Measurements from ENCODE around the gene TRIM17. TPM values are rescaled to one million over a fixed set of nuclear protein-coding genes. Genes with fewer than 3 reads are reported as not detected.

The TRIM17 gene
- polyA plus RNA-seq, 1 of the 3 experiments (the other 2 are of a cell fraction): 1.6 TPM

GRCh38 chr1:228366062-228366865 is 50.4 kb downstream of the TRIM17 start:
- 78% methylated on average over 5 of the region's 23 CpGs for WGBS (ENCODE audit: low lambda C conversion rate)
- no peak for DNase-seq
- H3K27me3 ChIP-seq (ENCODE audit: insufficient read depth): no peaks in the 10 kb centered on the region
- no peaks in the 10 kb centered on the region for H3K9me2 ChIP-seq
- POLR2A ChIA-PET: interaction anchor here (0.8 kb wide), 1 partner anchor 91 kb away, joined by 3 read pairs; a partner anchor contains a TSS
- H4K20me1 ChIP-seq (ENCODE audit: insufficient read depth): no peaks in the 10 kb centered on the region
- no peaks in the 10 kb centered on the region for H3K79me2 ChIP-seq (ENCODE audit: insufficient read depth)
- H3K4me1 ChIP-seq (ENCODE audit: control insufficient read depth in 1 of 2, insufficient read depth in 2 of 2, low read depth in 1 of 2, low read length in 1 of 2): no peaks in the 10 kb centered on the region; a peak in 1 of 4 replicates
- CTCF ChIA-PET: interaction anchor here (1.4 kb wide), 1 partner anchor 12 kb away, joined by 5 read pairs; no protein-coding TSS in a partner anchor
- TF ChIP-seq CTCF (IDR thresholded peaks at IDR 0.05) (no peak), ELF1 (IDR thresholded peaks at IDR 0.05) (no peak), GATA2 (CRISPR knock-in tag; IDR thresholded peaks at IDR 0.05) (no peak), FOXM1 (IDR thresholded peaks at IDR 0.05; ENCODE audit: low read depth) (no peak), RXRA (IDR thresholded peaks at IDR 0.05; ENCODE audit: borderline replicate concordance, low read depth) (no peak)
- no peak overlapping the region for H3K27ac ChIP-seq (ENCODE audit: low read depth in 2 of 2, low read length in 1 of 2)
- no peak overlapping the region for H2AFZ ChIP-seq (ENCODE audit: low read depth)
- no peak overlapping the region for H3K4me2 ChIP-seq
- no peaks in the 10 kb centered on the region for H3K36me3 ChIP-seq (replicated peaks in 1 of 2; ENCODE audit: control insufficient read depth in 1 of 2, insufficient read depth in 2 of 2, low read length in 1 of 2)
- H3K9ac ChIP-seq: no peak overlapping the region
- no peak overlapping the region for H3K4me3 ChIP-seq (ENCODE audit: low read depth in 2 of 2, low read length in 1 of 2)
- H3K9me3 ChIP-seq: no peaks in the 10 kb centered on the region
- no peaks in the 10 kb centered on the region for H3F3A ChIP-seq (replicated peaks; ENCODE audit: insufficient read depth)

- no peaks in the 10 kb centered on the region for H3K79me2 ChIP-seq (ENCODE audit: insufficient read depth)
- ChIA-PET CTCF (no interaction called here), POLR2A (interaction anchor here (0.8 kb wide), 1 partner anchor 92 kb away, joined by 3 read pairs; a partner anchor contains a TSS)
- H3K27ac ChIP-seq (ENCODE audit: low read depth in 2 of 2, low read length in 1 of 2): no peak overlapping the region
- no peaks in the 10 kb centered on the region for H3F3A ChIP-seq (replicated peaks; ENCODE audit: insufficient read depth)
- peaks cover 0 to 3% of the 10 kb centered on the region in 2 experiments; a peak in 1 of 4 replicates for H3K4me1 ChIP-seq (ENCODE audit: control insufficient read depth in 1 of 2, insufficient read depth in 2 of 2, low read depth in 1 of 2, low read length in 1 of 2)
- H2AFZ ChIP-seq (ENCODE audit: low read depth): no peak overlapping the region
- no peaks in the 10 kb centered on the region for H3K9me3 ChIP-seq
- no peaks in the 10 kb centered on the region for H3K27me3 ChIP-seq (ENCODE audit: insufficient read depth)
- no peak overlapping the region for H3K9ac ChIP-seq
- H3K4me2 ChIP-seq: no peak overlapping the region
- TF ChIP-seq CHD2 (IDR thresholded peaks at IDR 0.05; ENCODE audit: low read length, partially characterized antibody) (no peak), FOXM1 (IDR thresholded peaks at IDR 0.05; ENCODE audit: low read depth) (no peak), GABPA (IDR thresholded peaks at IDR 0.05; ENCODE audit: low read depth) (no peak), MXI1 (IDR thresholded peaks at IDR 0.05; ENCODE audit: low read depth, low read length) (no peak), NRF1 (IDR thresholded peaks at IDR 0.05; ENCODE audit: low read depth, low read length) (no peak), NFIC (IDR thresholded peaks at IDR 0.05; ENCODE audit: borderline replicate concordance) (no peak), RFX5 (IDR thresholded peaks at IDR 0.05; ENCODE audit: low read length) (no peak), TAF1 (IDR thresholded peaks at IDR 0.05; ENCODE audit: borderline replicate concordance, low read depth, low read length) (no peak), TCF12 (IDR thresholded peaks at IDR 0.05) (no peak), YY1 (IDR thresholded peaks at IDR 0.05; ENCODE audit: low read depth) (no peak), MEF2A (IDR thresholded peaks at IDR 0.05; ENCODE audit: borderline replicate concordance, low read depth) (no peak), CTCF (IDR thresholded peaks at IDR 0.05) (no peak)
- H3K9me2 ChIP-seq: no peaks in the 10 kb centered on the region
- H3K36me3 ChIP-seq (replicated peaks in 1 of 2; ENCODE audit: control insufficient read depth in 1 of 2, insufficient read depth in 2 of 2, low read length in 1 of 2): no peaks in the 10 kb centered on the region
- no peak for DNase-seq
- H4K20me1 ChIP-seq (ENCODE audit: insufficient read depth): no peaks in the 10 kb centered on the region
- WGBS (ENCODE audit: low lambda C conversion rate): 62% methylated on average over 11 of the region's 20 CpGs
- no peak overlapping the region for H3K4me3 ChIP-seq (ENCODE audit: low read depth in 2 of 2, low read length in 1 of 2)
Observed at GRCh38 chr1:228365271-228366061, 51.2 kb downstream of the TRIM17 start.
